GM12801 (cell line): Measurements from ENCODE around the gene CALY.

ENCODE experiments used
- CTCF ChIP-seq: IDR thresholded peaks from one replicate; pipeline ENCODE4 v1.5.1; 2011; ENCODE audit warnings: control low read depth; ENCODE audit not compliant: insufficient read length; ENCODE audit errors: extremely low read depth

The CALY gene

GRCh38 chr10:133357285-133358161 is 20.8 kb upstream of the CALY start, which contains the start of gene FUOM:
FUOM (minus strand) TSS chr10:133358019; CDS start chr10:133358007, 12 bp downstream.
- TF ChIP-seq CTCF, result no peak

DNA sequence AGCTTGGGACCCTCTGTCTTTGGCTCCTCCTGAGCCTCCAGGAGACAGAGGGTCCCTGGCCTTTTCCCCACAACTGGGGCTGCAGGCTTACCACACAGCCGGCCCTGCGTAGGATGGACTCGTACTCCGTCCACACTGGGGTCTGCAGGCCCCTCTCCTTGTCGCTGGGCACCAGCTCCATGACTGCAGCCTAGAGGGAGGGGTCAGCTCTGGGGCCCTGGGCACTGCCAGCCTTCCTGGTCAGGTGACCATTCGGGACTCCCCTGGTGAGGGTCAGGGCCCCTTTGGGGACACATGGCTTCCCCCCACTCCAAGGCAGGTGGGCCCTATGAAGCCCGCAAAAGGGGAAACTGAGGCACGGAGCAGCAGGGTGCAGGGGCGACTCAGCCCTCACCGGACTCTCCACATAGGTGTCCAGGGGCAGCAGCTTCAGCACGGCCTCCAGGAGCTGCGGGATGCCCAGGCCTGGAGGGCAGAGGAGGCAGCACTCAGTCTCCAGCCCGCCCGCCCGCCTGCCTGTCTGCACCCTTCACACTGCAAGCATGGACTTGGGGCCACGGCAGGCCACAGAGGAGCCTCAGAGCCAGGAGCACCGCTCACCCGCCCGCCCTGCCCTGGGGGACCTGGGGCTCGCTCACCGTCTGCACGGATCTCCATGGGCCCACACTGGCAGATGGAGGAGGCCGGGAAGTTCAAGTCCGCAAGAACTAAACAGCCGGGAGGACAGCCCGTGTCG is 20.0 kb upstream of the CALY start:
- TF ChIP-seq CTCF, result no peak

DNA sequence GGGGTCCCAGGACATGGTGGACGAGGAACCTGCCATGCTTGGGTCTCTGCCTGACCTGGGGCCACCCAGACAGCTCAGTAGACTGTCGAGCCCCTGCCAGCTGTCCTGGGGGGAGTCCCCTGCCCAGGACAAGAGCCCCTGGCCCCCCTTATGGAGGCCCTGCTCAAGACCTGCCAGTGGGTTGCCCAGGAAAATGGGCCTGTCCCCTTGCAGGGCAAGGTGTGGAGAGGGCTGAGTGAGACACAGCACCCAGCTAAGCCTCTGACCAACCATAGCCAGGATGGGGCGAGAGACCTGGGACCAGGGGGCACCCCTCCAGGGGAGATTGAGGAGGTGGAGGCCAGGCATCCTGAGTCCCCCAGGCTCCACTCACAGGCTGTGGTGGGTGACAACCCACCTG is 19.3 kb upstream of the CALY start:
- no peak for TF ChIP-seq CTCF

DNA sequence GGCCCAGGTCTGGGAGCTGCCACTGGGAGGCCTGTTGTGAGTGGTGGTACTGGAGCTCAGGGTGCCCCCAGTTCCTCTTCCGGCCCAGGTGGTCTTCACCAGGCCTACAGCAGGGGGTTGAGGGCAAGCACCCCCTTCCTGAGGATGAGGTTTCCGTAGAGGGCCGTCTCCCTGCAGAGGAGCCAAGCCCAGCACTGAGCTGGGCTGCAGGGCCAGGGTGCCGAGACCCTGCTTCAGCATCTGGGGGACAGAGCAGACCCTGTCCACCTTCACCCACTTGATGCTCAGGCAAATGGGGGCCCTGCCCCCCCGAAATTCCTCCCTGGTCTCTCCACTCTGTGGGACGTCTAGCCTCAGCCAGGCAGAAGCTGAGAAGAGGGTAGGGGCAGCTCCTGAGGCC is 18.6 kb upstream of the CALY start:
- no peak for TF ChIP-seq CTCF

DNA sequence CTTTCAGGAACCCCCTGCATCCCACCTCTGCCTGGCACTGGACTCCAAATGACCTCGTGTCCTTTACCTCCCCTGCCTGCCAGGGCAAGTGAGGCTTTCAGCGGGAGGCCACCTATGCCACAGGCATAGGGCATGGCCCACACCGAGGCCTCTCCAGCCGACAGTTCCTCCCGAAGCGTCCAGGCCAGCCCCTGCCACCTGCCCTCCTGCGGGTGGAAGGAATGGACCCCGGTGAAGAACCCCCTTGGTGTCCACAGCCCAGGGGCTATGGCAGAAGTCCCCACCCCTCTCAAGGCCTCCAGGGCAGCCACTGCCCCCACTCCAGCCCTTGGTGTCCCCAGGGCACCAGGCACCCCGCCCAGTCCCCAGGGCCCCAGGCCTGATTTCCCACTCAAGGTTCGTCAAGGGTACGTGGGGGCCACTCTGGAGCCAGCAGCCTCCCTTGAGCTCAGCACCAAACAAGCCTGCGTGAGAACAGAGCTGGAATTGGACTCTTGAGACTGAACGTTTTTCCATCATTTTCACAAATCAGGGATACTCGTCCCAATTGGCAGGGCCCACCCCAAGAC is 18.1 kb upstream of the CALY start:
- no peak for TF ChIP-seq CTCF

GRCh38 chr10:133353988-133354605 is 17.4 kb upstream of the CALY start:
- no peak for TF ChIP-seq CTCF
